Measurements from ENCODE around the gene MYO7A. TPM values are rescaled to one million over a fixed set of nuclear protein-coding genes. Genes with fewer than 3 reads are reported as not detected.

The MYO7A gene
- total RNA-seq, 4 donors from 2014 or later, result 11.7 to 26.4 (median 17.7) TPM

DNA sequence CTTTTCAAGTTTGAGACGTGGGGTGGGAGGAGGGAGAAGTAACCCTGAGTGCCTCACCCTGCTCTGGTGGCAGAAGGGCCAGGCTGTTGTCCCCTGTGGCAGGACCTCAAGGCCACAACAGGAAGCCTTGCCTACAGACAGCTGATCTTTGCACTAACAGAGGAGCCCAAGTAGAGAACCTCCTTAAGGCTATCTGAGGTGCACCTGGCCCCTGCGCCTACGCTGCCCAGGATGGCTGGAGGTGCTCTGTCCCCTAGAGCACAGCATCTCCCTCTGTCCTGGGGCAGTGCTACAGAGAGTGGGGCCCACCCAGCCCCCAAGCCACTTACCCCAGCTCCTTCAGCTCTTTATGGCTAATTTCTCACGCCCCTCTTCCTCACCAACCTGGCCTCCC, 27.0 kb downstream of the MYO7A start:
- TF ChIP-seq, protein P1, sequence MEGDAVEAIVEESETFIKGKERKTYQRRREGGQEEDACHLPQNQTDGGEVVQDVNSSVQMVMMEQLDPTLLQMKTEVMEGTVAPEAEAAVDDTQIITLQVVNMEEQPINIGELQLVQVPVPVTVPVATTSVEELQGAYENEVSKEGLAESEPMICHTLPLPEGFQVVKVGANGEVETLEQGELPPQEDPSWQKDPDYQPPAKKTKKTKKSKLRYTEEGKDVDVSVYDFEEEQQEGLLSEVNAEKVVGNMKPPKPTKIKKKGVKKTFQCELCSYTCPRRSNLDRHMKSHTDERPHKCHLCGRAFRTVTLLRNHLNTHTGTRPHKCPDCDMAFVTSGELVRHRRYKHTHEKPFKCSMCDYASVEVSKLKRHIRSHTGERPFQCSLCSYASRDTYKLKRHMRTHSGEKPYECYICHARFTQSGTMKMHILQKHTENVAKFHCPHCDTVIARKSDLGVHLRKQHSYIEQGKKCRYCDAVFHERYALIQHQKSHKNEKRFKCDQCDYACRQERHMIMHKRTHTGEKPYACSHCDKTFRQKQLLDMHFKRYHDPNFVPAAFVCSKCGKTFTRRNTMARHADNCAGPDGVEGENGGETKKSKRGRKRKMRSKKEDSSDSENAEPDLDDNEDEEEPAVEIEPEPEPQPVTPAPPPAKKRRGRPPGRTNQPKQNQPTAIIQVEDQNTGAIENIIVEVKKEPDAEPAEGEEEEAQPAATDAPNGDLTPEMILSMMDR (IDR thresholded peaks at IDR 0.05; ENCODE audit: low read depth), result no peak

DNA sequence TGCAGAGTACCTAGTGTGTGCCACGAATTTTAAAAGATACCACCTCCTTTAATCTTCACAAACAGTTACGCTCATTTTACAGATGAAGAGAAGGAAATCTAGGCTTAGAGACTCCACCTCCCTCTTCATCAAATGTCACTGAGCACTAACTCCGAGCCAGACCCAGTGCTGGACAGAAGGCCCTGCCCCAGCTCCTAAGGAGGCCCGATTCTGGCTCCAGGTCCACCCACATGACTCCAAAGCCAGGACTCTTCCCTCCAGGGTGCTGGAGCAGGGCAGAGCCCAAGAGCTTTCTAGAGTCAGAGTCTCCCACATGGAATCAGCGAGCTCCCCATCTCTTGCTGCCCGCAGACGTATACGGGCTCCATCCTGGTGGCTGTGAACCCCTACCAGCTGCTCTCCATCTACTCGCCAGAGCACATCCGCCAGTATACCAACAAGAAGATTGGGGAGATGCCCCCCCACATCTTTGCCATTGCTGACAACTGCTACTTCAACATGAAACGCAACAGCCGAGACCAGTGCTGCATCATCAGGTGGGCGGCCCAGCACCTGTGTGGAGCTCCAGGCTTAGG, 27.6 kb downstream of the MYO7A start:
- TF ChIP-seq, protein P1 (IDR thresholded peaks at IDR 0.05; ENCODE audit: low read depth), result no peak

DNA sequence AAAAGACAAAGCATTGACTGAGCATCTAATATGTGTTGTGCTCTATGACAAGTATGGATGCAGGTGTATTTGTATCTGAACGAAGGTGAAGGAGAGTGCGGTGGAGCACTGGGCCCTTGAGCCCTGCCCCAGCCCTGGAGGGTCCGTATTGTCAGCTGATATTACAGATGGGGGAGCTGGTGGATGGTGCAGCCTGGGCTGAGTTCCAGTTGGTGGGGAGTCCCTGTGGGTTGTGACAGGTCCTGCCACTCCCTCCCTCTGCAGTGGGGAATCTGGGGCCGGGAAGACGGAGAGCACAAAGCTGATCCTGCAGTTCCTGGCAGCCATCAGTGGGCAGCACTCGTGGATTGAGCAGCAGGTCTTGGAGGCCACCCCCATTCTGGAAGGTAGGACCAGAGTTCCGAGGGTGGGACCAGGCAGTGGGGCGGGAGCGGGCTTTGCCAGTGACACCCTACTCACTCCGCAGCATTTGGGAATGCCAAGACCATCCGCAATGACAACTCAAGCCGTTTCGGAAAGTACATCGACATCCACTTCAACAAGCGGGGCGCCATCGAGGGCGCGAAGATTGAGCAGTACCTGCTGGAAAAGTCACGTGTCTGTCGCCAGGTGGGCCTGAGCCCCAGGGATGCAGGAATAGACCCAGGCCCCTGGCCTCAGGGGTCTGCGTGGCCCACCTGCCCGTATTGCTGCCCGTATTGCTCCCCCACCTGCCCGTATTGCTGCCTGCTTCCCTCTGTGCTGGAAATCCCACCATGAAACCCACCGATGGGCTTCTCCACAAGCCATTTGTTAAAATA, 28.6 kb downstream of the MYO7A start:
- TF ChIP-seq, protein P1 (IDR thresholded peaks at IDR 0.05; ENCODE audit: low read depth), result no peak

DNA sequence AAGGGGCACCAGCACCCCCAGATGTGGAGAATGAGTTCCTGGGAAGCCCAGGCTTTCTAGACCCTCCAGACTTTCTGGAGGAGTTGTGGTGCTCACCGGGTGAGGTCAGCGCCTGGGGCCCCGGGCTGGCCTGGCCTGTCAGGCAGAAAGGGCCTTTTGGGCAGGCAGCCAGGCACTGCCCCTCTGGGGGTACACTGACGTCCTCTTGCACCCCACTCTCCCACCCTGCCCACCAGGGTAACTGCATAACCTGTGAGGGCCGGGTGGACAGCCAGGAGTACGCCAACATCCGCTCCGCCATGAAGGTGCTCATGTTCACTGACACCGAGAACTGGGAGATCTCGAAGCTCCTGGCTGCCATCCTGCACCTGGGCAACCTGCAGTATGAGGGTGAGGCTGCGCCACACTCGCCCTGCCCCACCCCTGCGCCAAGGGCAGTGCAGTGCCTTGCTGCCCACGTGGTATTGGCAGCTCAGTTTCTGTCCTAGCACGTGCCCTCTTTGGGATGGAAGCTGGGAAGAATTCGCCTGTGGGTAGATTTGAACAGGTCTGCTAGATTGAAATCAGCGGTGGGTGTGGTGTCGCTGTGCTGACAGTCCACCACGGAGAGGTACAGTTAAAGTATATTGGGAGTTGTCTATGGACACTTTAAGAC, 30.1 kb downstream of the MYO7A start:
- TF ChIP-seq, protein P1 (IDR thresholded peaks at IDR 0.05; ENCODE audit: low read depth), result no peak

DNA sequence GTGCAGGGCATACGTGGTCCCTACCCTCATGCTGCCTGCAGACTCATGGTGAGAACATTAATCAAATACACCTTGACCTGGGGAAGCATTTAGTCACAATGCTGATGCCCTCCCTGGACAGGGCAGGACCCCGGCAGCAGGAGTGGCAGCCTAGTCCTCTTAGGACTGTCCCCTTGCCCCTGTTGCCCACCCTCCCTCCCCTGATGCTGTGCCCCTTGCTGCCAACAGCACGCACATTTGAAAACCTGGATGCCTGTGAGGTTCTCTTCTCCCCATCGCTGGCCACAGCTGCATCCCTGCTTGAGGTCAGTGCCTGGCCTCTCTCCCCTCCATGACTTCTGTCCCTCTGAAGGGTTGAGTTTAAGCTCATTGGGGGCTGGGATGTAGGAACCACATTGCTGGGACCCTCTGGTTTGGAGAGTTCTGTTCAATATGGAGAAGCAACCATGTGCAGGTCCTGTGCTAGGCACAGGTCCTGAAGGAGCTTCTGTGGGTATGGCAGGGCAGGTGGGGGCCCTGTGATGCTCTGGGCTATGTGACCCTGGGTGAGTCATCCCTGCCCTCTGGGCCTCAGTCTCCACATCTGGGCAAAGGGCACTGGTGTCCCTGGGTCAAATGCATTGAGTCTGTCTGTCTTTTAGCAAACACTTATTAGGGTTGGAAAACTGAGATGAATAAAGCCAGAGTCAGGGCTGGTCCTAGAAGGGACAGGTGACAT, 31.3 kb downstream of the MYO7A start:
- TF ChIP-seq, protein P1 (IDR thresholded peaks at IDR 0.05; ENCODE audit: low read depth), result no peak

DNA sequence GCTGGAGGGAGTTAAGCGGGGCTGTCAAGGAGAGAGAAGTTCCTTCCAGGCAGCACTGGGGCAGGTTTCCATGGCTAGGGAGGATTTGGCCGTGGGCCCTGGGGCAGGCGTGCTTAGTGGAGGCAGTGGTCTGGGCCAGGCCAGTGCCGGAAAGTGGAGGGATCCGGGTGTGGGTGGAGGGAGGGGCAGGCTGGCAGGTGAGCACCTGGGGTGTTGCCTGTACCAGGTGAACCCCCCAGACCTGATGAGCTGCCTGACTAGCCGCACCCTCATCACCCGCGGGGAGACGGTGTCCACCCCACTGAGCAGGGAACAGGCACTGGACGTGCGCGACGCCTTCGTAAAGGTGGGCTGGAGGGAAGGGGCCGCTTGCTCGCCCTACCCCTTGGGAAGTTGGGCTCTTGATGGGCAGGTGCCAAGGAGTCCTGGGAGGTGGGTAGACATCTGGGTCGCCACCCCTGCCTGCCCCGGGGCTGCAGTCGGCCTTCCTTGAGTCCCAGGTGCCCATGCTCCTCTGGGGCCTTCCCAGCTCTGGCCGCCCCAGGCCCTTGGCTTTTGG, 32.0 kb downstream of the MYO7A start:
- TF ChIP-seq, protein P1 (IDR thresholded peaks at IDR 0.05; ENCODE audit: low read depth), result no peak

Data from subcutaneous adipose tissue (tissue), 4 donors.